HepG2 (cell line): Measurements from ENCODE around the gene CACNA1G. TPM values are rescaled to one million over a fixed set of nuclear protein-coding genes. Genes with fewer than 3 reads are reported as not detected.
A peak's percentile ranks its signal among the peaks of the same experiment; 100 is the strongest.

ENCODE experiments used
- ARHGAP35 ChIP-seq: sonication (generic); formaldehyde crosslinking; IDR thresholded peaks from 2 replicates; pipeline ENCODE4 v1.9.0; 2022; ENCODE audit warnings: mild to moderate bottlenecking, inconsistent platforms, moderate library complexity, missing genetic modification reagents, borderline replicate concordance
- ATAD3A ChIP-seq: sonication (generic); formaldehyde crosslinking; IDR thresholded peaks from 2 replicates; pipeline ENCODE4 v1.4.0; 2020; ENCODE audit warnings: missing genetic modification reagents
- GABPA ChIP-seq, 2 experiments: IDR thresholded peaks; 2 replicates each; pipeline ENCODE4 v1.6.1; 2011 to 2016; ENCODE audit warnings: low read depth in 2 of 2, low read length in 1 of 2, missing biosample characterization in 1 of 2, missing genetic modification characterization in 1 of 2
- GTF3A ChIP-seq: sonication (generic); formaldehyde crosslinking; conservative IDR thresholded peaks from 2 replicates; pipeline ENCODE4 v1.4.0; 2020; ENCODE audit warnings: mild to moderate bottlenecking, missing genetic modification reagents
- KLF11 ChIP-seq: IDR thresholded peaks from 2 replicates; pipeline ENCODE4 v1.6.1; 2016; ENCODE audit warnings: missing compliant biosample characterization
- PPARG ChIP-seq: conservative IDR thresholded peaks from 2 replicates; pipeline ENCODE4 v1.6.1; 2016; ENCODE audit warnings: missing biosample characterization, missing genetic modification reagents
- ZEB1 ChIP-seq: IDR thresholded peaks from 2 replicates; pipeline ENCODE4 v1.6.1; 2012; ENCODE audit warnings: mild to moderate bottlenecking, low read depth, inconsistent platforms; ENCODE audit not compliant: insufficient replicate concordance
- ZMYM4 ChIP-seq: sonication (generic); formaldehyde crosslinking; IDR thresholded peaks from 2 replicates; pipeline ENCODE4 v1.8.1; 2023; ENCODE audit warnings: mild to moderate bottlenecking, missing genetic modification reagents
- ZNF101 ChIP-seq: sonication (generic); formaldehyde crosslinking; IDR thresholded peaks from 2 replicates; pipeline ENCODE4 v1.4.0; 2020; ENCODE audit warnings: mild to moderate bottlenecking, low read depth, missing genetic modification reagents, borderline replicate concordance
- ZNF552 ChIP-seq: sonication (generic); formaldehyde crosslinking; IDR thresholded peaks from 2 replicates; pipeline ENCODE4 v1.9.0; 2022; ENCODE audit warnings: missing genetic modification reagents, mild to moderate bottlenecking, borderline replicate concordance
- ZNF850 ChIP-seq: sonication (generic); formaldehyde crosslinking; conservative IDR thresholded peaks from 2 replicates; pipeline ENCODE4 v1.9.0; 2021; ENCODE audit warnings: mild to moderate bottlenecking, missing genetic modification reagents
- ZSCAN21 ChIP-seq: sonication (generic); formaldehyde crosslinking; IDR thresholded peaks from 2 replicates; pipeline ENCODE4 v1.8.0; 2022; ENCODE audit warnings: mild to moderate bottlenecking, missing genetic modification reagents, moderate library complexity, borderline replicate concordance
- polyA plus RNA-seq, 8 experiments: library from polyadenylated mRNA; depleted of rRNA in 3 of 8; stranded (reverse) in 7 of 8; unstranded in 1 of 8; fragments of >200 nt; fragmentation: Illumina TruSeq in 4 of 8; extraction: Trizol in 4 of 8; gene quantifications; 2 replicates each; pipeline versions ENCODE4 v1.2.1 to v1.2.3, GENCODE V29; 2011 to 2016; ENCODE audit warnings: low read depth in 4 of 8, missing spikeins in 1 of 8, mixed read lengths in 1 of 8; ENCODE audit not compliant: insufficient read depth in 1 of 8
- total RNA-seq, 5 experiments: library from RNA; depleted of rRNA; stranded (reverse); fragments of >200 nt; fragmentation: Illumina TruSeq; extraction: Trizol; gene quantifications; 2 replicates each; pipeline ENCODE4 v1.2.3, GENCODE V29; 2016; ENCODE audit warnings: low read depth in 1 of 5
- TF ChIP-seq, protein P1 (sequence below): sonication (generic); formaldehyde crosslinking; IDR thresholded peaks from 2 replicates; pipeline ENCODE4 v1.4.0; 2020; ENCODE audit warnings: mild to moderate bottlenecking, low read depth, missing genetic modification reagents
- TF ChIP-seq, protein P2 (sequence below): sonication (generic); formaldehyde crosslinking; IDR thresholded peaks from 2 replicates; pipeline ENCODE4 v1.4.0; 2020; ENCODE audit warnings: missing genetic modification reagents
- TF ChIP-seq, protein P3 (sequence below): IDR thresholded peaks from 2 replicates; pipeline ENCODE4 v1.6.1; 2016; ENCODE audit warnings: missing biosample characterization, missing genetic modification reagents, low read depth
- TF ChIP-seq, protein P4 (sequence below): IDR thresholded peaks from 2 replicates; pipeline ENCODE4 v1.6.1; 2012; ENCODE audit warnings: low read length, improper control_type of control experiment

Gene CACNA1G
- total and polyA plus RNA-seq, 2 of the 13 experiments (the other 11 are each of a cell fraction or from before 2014, with no cell fraction given), result 0.02 TPM; not detected in 1

DNA sequence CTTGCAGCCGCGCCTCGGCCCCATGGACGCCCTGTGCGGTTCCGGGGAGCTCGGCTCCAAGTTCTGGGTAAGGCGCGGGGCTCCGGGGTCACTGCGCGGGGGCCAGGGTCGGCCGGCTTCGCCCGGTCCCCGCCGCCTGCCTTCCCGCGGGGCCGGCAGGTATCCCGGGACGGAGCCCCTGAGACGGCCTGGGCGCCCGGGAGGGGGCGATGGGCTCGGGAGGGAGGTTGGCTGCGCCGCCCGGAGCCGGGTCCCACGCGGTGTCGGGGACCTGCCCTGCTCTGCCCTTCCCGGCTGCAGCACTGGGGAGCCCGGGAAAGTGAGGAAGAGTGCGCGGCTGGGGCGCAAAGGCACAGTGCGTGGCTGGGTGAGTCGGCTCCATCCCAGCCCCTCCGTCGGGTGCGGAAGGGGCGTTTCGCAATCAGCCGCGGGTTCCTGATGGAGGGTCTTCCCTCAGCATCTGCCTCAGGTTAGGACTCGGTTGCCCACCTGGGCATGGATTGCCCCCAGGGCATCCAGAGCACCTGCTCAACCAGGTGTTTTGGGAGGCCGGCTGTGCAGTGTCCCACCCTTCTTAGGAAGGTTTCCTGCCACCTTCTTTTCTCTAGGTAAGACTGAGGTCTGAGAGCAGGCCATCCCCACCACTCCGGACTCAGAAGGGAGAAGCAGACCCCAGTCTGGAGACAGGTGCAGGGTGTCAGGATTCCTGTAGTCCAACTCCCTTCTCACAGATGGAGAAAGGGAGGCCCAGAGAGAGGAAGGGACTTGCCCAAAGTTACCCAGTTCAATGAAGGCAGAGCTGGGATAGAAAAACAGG lies 74.6 kb downstream of the CACNA1G start (continued):
- TF ChIP-seq, protein P1, sequence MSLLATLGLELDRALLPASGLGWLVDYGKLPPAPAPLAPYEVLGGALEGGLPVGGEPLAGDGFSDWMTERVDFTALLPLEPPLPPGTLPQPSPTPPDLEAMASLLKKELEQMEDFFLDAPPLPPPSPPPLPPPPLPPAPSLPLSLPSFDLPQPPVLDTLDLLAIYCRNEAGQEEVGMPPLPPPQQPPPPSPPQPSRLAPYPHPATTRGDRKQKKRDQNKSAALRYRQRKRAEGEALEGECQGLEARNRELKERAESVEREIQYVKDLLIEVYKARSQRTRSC, result no peak
- TF ChIP-seq ZNF850 (no peak), GTF3A (CRISPR knock-in tag) (0 out of 2 replicates have a peak, but pooled peaks have one; percentile 23), ATAD3A (CRISPR knock-in tag) (no peak), ARHGAP35 (CRISPR knock-in tag) (no peak; the same call in 1 of the 2 replicates), KLF11 (CRISPR knock-in tag) (no peak), ZMYM4 (no peak), ZNF552 (no peak), PPARG (CRISPR knock-in tag) (no peak), ZSCAN21 (CRISPR knock-in tag) (peak; percentile 63; the same call in 1 of the 2 replicates), GABPA (IDR thresholded peaks at IDR 0.05; ENCODE audit: low read depth, low read length) (no peak), GABPA (CRISPR knock-in tag; IDR thresholded peaks at IDR 0.05; ENCODE audit: low read depth) (no peak), ZEB1 (peak; percentile 64), ZNF101 (no peak)
- TF ChIP-seq, protein P2, sequence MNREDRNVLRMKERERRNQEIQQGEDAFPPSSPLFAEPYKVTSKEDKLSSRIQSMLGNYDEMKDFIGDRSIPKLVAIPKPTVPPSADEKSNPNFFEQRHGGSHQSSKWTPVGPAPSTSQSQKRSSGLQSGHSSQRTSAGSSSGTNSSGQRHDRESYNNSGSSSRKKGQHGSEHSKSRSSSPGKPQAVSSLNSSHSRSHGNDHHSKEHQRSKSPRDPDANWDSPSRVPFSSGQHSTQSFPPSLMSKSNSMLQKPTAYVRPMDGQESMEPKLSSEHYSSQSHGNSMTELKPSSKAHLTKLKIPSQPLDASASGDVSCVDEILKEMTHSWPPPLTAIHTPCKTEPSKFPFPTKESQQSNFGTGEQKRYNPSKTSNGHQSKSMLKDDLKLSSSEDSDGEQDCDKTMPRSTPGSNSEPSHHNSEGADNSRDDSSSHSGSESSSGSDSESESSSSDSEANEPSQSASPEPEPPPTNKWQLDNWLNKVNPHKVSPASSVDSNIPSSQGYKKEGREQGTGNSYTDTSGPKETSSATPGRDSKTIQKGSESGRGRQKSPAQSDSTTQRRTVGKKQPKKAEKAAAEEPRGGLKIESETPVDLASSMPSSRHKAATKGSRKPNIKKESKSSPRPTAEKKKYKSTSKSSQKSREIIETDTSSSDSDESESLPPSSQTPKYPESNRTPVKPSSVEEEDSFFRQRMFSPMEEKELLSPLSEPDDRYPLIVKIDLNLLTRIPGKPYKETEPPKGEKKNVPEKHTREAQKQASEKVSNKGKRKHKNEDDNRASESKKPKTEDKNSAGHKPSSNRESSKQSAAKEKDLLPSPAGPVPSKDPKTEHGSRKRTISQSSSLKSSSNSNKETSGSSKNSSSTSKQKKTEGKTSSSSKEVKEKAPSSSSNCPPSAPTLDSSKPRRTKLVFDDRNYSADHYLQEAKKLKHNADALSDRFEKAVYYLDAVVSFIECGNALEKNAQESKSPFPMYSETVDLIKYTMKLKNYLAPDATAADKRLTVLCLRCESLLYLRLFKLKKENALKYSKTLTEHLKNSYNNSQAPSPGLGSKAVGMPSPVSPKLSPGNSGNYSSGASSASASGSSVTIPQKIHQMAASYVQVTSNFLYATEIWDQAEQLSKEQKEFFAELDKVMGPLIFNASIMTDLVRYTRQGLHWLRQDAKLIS (CRISPR knock-in tag), result no peak
- TF ChIP-seq, protein P3, sequence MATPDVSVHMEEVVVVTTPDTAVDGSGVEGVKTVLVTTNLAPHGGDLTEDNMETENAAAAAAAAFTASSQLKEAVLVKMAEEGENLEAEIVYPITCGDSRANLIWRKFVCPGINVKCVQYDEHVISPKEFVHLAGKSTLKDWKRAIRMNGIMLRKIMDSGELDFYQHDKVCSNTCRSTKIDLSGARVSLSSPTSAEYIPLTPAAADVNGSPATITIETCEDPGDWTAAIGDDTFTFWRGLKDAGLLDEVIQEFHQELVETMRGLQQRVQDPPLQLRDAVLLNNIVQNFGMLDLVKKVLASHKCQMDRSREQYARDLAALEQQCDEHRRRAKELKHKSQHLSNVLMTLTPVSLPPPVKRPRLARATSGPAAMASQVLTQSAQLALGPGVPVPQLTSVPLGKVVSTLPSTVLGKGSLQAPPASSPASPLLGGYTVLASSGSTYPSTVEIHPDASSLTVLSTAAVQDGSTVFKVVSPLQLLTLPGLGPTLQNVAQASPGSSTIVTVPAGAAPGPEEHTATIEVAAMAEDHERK (CRISPR knock-in tag), result no peak
- TF ChIP-seq, protein P4, sequence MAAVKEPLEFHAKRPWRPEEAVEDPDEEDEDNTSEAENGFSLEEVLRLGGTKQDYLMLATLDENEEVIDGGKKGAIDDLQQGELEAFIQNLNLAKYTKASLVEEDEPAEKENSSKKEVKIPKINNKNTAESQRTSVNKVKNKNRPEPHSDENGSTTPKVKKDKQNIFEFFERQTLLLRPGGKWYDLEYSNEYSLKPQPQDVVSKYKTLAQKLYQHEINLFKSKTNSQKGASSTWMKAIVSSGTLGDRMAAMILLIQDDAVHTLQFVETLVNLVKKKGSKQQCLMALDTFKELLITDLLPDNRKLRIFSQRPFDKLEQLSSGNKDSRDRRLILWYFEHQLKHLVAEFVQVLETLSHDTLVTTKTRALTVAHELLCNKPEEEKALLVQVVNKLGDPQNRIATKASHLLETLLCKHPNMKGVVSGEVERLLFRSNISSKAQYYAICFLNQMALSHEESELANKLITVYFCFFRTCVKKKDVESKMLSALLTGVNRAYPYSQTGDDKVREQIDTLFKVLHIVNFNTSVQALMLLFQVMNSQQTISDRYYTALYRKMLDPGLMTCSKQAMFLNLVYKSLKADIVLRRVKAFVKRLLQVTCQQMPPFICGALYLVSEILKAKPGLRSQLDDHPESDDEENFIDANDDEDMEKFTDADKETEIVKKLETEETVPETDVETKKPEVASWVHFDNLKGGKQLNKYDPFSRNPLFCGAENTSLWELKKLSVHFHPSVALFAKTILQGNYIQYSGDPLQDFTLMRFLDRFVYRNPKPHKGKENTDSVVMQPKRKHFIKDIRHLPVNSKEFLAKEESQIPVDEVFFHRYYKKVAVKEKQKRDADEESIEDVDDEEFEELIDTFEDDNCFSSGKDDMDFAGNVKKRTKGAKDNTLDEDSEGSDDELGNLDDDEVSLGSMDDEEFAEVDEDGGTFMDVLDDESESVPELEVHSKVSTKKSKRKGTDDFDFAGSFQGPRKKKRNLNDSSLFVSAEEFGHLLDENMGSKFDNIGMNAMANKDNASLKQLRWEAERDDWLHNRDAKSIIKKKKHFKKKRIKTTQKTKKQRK, result no peak
